GM12874 (cell line): ENCODE measurements around the gene SEMG1.

Experiments
- CTCF ChIP-seq: IDR thresholded peaks from 2 replicates; pipeline ENCODE4 v1.5.1; 2011; ENCODE audit warnings: low read depth, mild to moderate bottlenecking, control low read depth, low read length, moderate library complexity; ENCODE audit not compliant: insufficient read depth

SEMG1 gene

GRCh38 chr20:45193331-45193730, 13.5 kb upstream of the SEMG1 start:
- no peak for TF ChIP-seq CTCF

- TF ChIP-seq CTCF: no peak
Measured at GRCh38 chr20:45209924-45210323, 3.1 kb downstream of the SEMG1 start.

GRCh38 chr20:45211569-45212474, 5.0 kb downstream of the SEMG1 start:
- TF ChIP-seq CTCF: no peak

- TF ChIP-seq CTCF: no peak
Measured at GRCh38 chr20:45212836-45213235, 6.0 kb downstream of the SEMG1 start.

GRCh38 chr20:45218124-45218523, 11.3 kb downstream of the SEMG1 start:
- TF ChIP-seq CTCF: no peak

GRCh38 chr20:45218636-45219035, 11.8 kb downstream of the SEMG1 start:
- TF ChIP-seq CTCF: no peak

GRCh38 chr20:45221076-45221475, 14.2 kb downstream of the SEMG1 start, which contains the start of gene SEMG2:
TSS of gene SEMG2 (plus strand) at chr20:45221373. CDS start at chr20:45221390, 17 bp downstream.
- no peak for TF ChIP-seq CTCF
